Stimulated activated CD8-positive, alpha-beta memory T cell treated with anti-CD3 and anti-CD28 coated beads, Interleukin-4, amount 100 ng/mL, for 4 hours (primary cell): Measurements from ENCODE around the gene CAAP1.
"Not testable (repeated sequence)": the region's sequence is repeated elsewhere in the genome, so short reads cannot be mapped to it uniquely, and the experiment has no call there.

Experiments
- DNase-seq, 2 donors: peaks; one replicate each; pipeline ENCODE4 v3.0.0-alpha.2; 2020; ENCODE audit warnings: low read depth in 2 of 2, low spot score in 1 of 2

The CAAP1 gene

GRCh38 chr9:26850995-26851394 lies 41.6 kb downstream of the CAAP1 start:
- DNase-seq, result no peak

GRCh38 chr9:26833792-26834191 lies 58.8 kb downstream of the CAAP1 start:
- DNase-seq, result no peak

DNA sequence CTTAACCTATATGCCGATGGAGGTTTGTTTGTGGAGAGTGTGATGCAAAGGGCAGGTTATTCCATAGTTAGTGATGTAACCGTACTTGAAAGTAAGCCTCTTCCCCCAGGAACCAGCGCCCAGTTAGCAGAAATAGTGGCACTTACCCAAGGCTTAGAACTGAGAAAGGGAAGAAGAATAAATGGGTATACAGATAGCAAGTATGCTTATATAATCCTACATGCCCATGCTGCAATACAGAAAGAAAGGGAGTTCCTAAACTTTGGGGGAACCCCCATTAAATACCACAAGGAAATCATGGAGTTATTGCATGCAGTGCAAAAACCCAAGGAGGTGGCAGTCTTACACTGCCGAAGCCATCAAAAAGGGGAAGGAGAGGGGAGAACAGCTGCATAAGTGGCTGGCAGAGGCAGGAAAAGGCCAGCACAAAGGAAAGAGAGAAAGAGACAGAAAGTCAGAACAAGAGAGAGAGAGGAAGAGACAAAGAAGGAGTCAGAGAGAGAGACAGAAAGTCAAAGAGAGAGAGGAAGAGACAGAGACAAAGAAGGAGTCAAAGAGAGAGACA lies 64.1 kb downstream of the CAAP1 start:
- not testable (repeated sequence) for DNase-seq

- no peak for DNase-seq
Measured at GRCh38 chr9:26814799-26815198, 77.8 kb downstream of the CAAP1 start.

DNA sequence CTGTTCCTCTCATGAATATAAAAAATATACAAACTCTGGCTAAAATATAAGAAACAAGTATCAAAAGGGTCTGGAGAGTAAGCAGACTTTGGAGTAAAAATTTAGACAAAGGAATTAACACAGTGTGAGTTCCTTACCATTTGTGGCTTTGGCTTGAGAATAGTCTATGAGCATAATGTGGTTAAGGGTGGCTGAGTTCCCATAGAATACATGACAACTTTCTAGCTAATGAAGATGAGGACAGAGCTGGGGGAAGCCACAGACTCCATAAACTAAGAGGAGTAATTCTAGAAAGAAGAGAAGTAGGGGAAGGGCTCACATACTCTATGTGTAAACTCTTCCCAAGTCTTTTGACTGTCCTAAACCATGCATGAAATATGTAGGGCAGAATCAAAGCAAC lies 79.4 kb downstream of the CAAP1 start:
- DNase-seq, result no peak

DNA sequence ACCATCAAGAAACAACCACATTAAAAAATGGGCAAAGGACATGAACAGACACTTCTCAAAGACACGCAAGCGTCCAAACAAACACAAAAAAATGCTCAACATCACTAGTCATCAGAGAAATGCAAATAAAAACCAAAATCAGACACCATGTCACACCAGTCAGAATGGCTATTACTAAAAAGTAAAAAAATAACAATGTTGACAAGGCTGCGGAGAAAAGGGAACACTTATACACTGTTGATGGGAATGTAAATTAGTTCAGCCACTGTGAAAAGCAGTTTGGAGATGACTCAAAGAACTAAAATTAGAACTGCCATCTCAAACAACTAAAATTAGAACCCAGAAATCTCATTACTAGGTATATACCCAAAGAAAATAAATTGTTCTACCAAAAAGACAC lies 80.4 kb downstream of the CAAP1 start:
- no peak for DNase-seq

GRCh38 chr9:26811106-26811505 lies 81.5 kb downstream of the CAAP1 start:
- no peak for DNase-seq

DNA sequence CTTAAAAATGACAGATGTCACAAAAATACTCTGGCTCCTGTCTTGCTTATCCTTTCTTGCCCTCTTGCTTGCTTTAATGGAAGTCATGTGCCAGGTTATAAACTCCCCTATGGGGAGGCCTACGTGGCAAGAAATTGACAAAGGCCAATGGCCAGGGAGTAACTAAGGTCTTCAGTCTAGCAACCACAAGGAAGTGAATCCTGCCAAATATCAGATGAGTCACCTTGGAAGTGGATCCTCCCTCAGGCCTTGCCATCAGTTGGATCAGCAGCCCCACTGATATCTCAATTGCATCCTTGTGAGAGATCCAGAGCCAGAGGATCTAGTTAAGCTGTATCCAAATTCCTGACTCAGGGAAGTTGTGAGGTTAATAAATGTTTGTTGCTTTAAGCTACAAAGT lies 82.8 kb downstream of the CAAP1 start:
- DNase-seq, result no peak

- no peak for DNase-seq
Measured at GRCh38 chr9:26807161-26807560, 85.4 kb downstream of the CAAP1 start.

GRCh38 chr9:26802921-26803320 lies 89.7 kb downstream of the CAAP1 start:
- no peak for DNase-seq

DNA sequence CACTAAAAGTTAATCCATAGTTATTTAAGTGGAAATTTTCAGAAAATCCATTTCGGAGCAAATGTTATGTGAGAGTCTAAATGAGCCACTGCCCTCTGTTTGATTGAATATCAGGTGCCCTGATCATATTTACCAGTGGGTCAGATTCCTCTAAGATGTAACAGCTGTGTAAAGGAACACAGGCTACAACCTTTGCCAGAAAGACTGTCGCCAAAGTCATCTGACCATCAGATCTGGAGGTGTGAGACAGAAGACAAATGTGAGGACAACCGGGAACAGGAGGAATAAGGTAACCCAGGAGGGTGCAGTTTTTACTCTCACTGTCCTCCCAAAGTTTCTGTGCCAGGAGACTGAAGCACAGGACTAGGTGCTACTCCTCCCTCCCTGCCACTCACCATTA lies 90.8 kb downstream of the CAAP1 start:
- no peak for DNase-seq

DNA sequence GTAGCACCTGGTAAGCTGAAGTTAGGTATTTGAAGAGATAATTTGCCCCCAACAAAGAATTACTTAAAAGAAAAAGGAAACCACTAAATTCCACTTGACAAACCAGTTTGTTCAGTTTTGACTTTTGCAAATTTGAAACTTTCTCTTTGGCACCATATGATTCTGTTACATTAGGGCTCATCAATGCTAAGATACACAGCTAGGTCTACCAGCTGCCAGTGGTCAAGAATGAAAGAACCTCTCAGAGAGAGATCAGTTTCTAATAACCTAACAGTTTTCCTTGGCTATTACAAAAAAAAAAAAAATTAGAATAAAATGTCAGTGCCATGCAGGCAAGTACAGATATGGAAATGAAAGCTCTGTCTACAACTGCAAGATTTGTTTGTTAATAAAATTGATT lies 92.3 kb downstream of the CAAP1 start:
- DNase-seq, result no peak

- no peak for DNase-seq
Measured at GRCh38 chr9:26791274-26791673, 101.3 kb downstream of the CAAP1 start.
